ENCODE data around the gene COL4A4.

GRCh38 chr2:227132986-227133385 lies 31.0 kb downstream of the COL4A4 start:
- TF ChIP-seq, protein P1, sequence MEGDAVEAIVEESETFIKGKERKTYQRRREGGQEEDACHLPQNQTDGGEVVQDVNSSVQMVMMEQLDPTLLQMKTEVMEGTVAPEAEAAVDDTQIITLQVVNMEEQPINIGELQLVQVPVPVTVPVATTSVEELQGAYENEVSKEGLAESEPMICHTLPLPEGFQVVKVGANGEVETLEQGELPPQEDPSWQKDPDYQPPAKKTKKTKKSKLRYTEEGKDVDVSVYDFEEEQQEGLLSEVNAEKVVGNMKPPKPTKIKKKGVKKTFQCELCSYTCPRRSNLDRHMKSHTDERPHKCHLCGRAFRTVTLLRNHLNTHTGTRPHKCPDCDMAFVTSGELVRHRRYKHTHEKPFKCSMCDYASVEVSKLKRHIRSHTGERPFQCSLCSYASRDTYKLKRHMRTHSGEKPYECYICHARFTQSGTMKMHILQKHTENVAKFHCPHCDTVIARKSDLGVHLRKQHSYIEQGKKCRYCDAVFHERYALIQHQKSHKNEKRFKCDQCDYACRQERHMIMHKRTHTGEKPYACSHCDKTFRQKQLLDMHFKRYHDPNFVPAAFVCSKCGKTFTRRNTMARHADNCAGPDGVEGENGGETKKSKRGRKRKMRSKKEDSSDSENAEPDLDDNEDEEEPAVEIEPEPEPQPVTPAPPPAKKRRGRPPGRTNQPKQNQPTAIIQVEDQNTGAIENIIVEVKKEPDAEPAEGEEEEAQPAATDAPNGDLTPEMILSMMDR (conservative IDR thresholded peaks at IDR 0.05; ENCODE audit: low read depth in 2 of 2) = no peak
- TF ChIP-seq POLR2AphosphoS5 (IDR thresholded peaks at IDR 0.05; ENCODE audit: low read depth) (no peak), EZH2phosphoT487 (IDR thresholded peaks at IDR 0.05; ENCODE audit: unreplicated experiment) (no peak), EZH2 (IDR thresholded peaks at IDR 0.05; ENCODE audit: low read depth, unreplicated experiment) (no peak), JUNB (IDR thresholded peaks at IDR 0.05; ENCODE audit: unreplicated experiment) (no peak), NANOG (IDR thresholded peaks at IDR 0.05; ENCODE audit: borderline replicate concordance) (no peak), ZNF114 (CRISPR knock-in tag; IDR thresholded peaks at IDR 0.05) (no peak)
- TF ChIP-seq, protein P2, sequence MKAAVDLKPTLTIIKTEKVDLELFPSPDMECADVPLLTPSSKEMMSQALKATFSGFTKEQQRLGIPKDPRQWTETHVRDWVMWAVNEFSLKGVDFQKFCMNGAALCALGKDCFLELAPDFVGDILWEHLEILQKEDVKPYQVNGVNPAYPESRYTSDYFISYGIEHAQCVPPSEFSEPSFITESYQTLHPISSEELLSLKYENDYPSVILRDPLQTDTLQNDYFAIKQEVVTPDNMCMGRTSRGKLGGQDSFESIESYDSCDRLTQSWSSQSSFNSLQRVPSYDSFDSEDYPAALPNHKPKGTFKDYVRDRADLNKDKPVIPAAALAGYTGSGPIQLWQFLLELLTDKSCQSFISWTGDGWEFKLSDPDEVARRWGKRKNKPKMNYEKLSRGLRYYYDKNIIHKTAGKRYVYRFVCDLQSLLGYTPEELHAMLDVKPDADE (IDR thresholded peaks at IDR 0.05) = no peak
- TF ChIP-seq, protein P3, sequence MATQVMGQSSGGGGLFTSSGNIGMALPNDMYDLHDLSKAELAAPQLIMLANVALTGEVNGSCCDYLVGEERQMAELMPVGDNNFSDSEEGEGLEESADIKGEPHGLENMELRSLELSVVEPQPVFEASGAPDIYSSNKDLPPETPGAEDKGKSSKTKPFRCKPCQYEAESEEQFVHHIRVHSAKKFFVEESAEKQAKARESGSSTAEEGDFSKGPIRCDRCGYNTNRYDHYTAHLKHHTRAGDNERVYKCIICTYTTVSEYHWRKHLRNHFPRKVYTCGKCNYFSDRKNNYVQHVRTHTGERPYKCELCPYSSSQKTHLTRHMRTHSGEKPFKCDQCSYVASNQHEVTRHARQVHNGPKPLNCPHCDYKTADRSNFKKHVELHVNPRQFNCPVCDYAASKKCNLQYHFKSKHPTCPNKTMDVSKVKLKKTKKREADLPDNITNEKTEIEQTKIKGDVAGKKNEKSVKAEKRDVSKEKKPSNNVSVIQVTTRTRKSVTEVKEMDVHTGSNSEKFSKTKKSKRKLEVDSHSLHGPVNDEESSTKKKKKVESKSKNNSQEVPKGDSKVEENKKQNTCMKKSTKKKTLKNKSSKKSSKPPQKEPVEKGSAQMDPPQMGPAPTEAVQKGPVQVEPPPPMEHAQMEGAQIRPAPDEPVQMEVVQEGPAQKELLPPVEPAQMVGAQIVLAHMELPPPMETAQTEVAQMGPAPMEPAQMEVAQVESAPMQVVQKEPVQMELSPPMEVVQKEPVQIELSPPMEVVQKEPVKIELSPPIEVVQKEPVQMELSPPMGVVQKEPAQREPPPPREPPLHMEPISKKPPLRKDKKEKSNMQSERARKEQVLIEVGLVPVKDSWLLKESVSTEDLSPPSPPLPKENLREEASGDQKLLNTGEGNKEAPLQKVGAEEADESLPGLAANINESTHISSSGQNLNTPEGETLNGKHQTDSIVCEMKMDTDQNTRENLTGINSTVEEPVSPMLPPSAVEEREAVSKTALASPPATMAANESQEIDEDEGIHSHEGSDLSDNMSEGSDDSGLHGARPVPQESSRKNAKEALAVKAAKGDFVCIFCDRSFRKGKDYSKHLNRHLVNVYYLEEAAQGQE (IDR thresholded peaks at IDR 0.05; ENCODE audit: unreplicated experiment) = no peak
